IMR-90 (cell line): ENCODE measurements around the gene TPSB2. TPM values are rescaled to one million over a fixed set of nuclear protein-coding genes. Genes with fewer than 3 reads are reported as not detected.
"Not testable (repeated sequence)": the region's sequence is repeated elsewhere in the genome, so short reads cannot be mapped to it uniquely, and the experiment has no call there.

Experiments
- ATAC-seq: fragments of 200-7000 bp; cut with Tn5 transposase; 2 replicates; pipeline ENCODE4 v1.9.1; 2020; ENCODE audit warnings: low read depth, mild to moderate bottlenecking, moderate library complexity
- BruUV-seq: library from RNA; stranded (reverse); fragments of 400-500 nt; replicated peaks from 2 replicates; lab custom pipeline; 2021; lab: Mats Ljungman, UMichigan
- CTCF ChIA-PET: fragments of 300-600 bp; formaldehyde crosslinking; extraction: SDS; loops from one replicate; lab custom pipeline; 2021; ENCODE audit warnings: antibody characterized with exemption; lab: Yijun Ruan, JAX
- POLR2A ChIA-PET: fragments of 300-600 bp; sonication (Branson Sonifier 250); formaldehyde crosslinking; loops from one replicate; lab custom pipeline; 2022; ENCODE audit warnings: antibody characterized with exemption; ENCODE audit not compliant: unreplicated experiment; lab: Charles Lee
- DNase-seq: peaks from one replicate; pipeline ENCODE4 v3.0.0; 2013
- H2AFZ ChIP-seq: replicated peaks from 2 replicates; pipeline ENCODE3; 2013; ENCODE audit warnings: low read length, mild to moderate bottlenecking; ENCODE audit not compliant: poor library complexity
- H2AK5ac ChIP-seq: 2 replicates; pipeline ENCODE4 v1.6.1; 2013; ENCODE audit warnings: low read depth, low read length, inconsistent platforms
- H2AK9ac ChIP-seq: replicated peaks from 2 replicates; pipeline ENCODE3; 2013; ENCODE audit warnings: mild to moderate bottlenecking, low read depth, low read length, moderate library complexity; ENCODE audit not compliant: poor library complexity
- H2BK120ac ChIP-seq: 2 replicates; pipeline ENCODE4 v1.6.1; 2013; ENCODE audit warnings: low read depth, low read length, inconsistent platforms
- H2BK15ac ChIP-seq: 3 replicates; pipeline ENCODE4 v1.6.1; 2013; ENCODE audit warnings: low read depth, low read length, inconsistent platforms
- H2BK20ac ChIP-seq: 2 replicates; pipeline ENCODE4 v1.6.1; 2013; ENCODE audit warnings: low read depth, mild to moderate bottlenecking, inconsistent platforms, low read length, moderate library complexity
- H2BK5ac ChIP-seq: 2 replicates; pipeline ENCODE4 v1.6.1; 2013; ENCODE audit warnings: mild to moderate bottlenecking, low read depth, low read length, inconsistent platforms; ENCODE audit not compliant: poor library complexity, severe bottlenecking
- H3K14ac ChIP-seq: replicated peaks from 2 replicates; pipeline ENCODE4 v1.6.1; 2013; ENCODE audit warnings: low read depth, low read length, inconsistent platforms
- H3K18ac ChIP-seq: 2 replicates; pipeline ENCODE4 v1.6.1; 2013; ENCODE audit warnings: low read depth, low read length, control low read depth
- H3K23ac ChIP-seq: 2 replicates; pipeline ENCODE4 v1.6.1; 2013; ENCODE audit warnings: low read depth, low read length, inconsistent platforms
- H3K27ac ChIP-seq: 2 replicates; pipeline ENCODE4 v1.5.1; 2013; ENCODE audit warnings: mild to moderate bottlenecking, control low read depth, low read length; ENCODE audit not compliant: insufficient read depth
- H3K27me3 ChIP-seq: 2 replicates; pipeline ENCODE4 v1.6.1; 2013; ENCODE audit warnings: low read length; ENCODE audit not compliant: control insufficient read depth, insufficient read depth
- H3K36me3 ChIP-seq: 2 replicates; pipeline ENCODE4 v1.6.1; 2013; ENCODE audit warnings: low read length, mixed read lengths; ENCODE audit not compliant: control insufficient read depth, insufficient read depth
- H3K4ac ChIP-seq: 2 replicates; pipeline ENCODE4 v1.6.1; 2013; ENCODE audit warnings: low read depth, low read length, inconsistent platforms
- H3K4me1 ChIP-seq: 2 replicates; pipeline ENCODE4 v1.6.1; 2013; ENCODE audit warnings: low read length, mixed read lengths; ENCODE audit not compliant: control insufficient read depth, insufficient read depth
- H3K4me2 ChIP-seq: 2 replicates; pipeline ENCODE4 v1.6.1; 2013; ENCODE audit warnings: low read depth, mild to moderate bottlenecking, control low read depth, low read length, moderate library complexity
- H3K4me3 ChIP-seq: 2 replicates; pipeline ENCODE4 v1.5.1; 2013; ENCODE audit warnings: low read depth, mild to moderate bottlenecking, control low read depth, low read length, moderate library complexity; ENCODE audit not compliant: insufficient read depth
- H3K56ac ChIP-seq: 2 replicates; pipeline ENCODE4 v1.6.1; 2013; ENCODE audit warnings: low read length, inconsistent platforms; ENCODE audit not compliant: insufficient read depth; ENCODE audit errors: extremely low read depth
- H3K79me1 ChIP-seq, 2 experiments: 2 replicates each; pipeline ENCODE4 v1.6.1; 2013; ENCODE audit warnings: low read length in 2 of 2, inconsistent platforms in 1 of 2, low read depth in 1 of 2
- H3K9ac ChIP-seq: 2 replicates; pipeline ENCODE4 v1.6.1; 2013; ENCODE audit warnings: low read depth, low read length, control low read depth
- H3K9me1 ChIP-seq: 2 replicates; pipeline ENCODE4 v1.6.1; 2013; ENCODE audit warnings: low read length, inconsistent platforms; ENCODE audit not compliant: insufficient read depth
- H3K9me3 ChIP-seq: 2 replicates; pipeline ENCODE4 v1.6.1; 2013; ENCODE audit warnings: low read length; ENCODE audit not compliant: control insufficient read depth, insufficient read depth
- H4K20me1 ChIP-seq: 2 replicates; pipeline ENCODE4 v1.6.1; 2013; ENCODE audit warnings: low read length, inconsistent platforms; ENCODE audit not compliant: insufficient read depth
- H4K5ac ChIP-seq: 2 replicates; pipeline ENCODE4 v1.6.1; 2013; ENCODE audit warnings: mild to moderate bottlenecking, low read depth, low read length, control low read depth
- H4K8ac ChIP-seq, 2 experiments: 2 replicates each; pipeline ENCODE4 v1.6.1; 2013; ENCODE audit warnings: low read depth in 2 of 2, low read length in 2 of 2, control low read depth in 1 of 2, inconsistent platforms in 1 of 2
- H4K91ac ChIP-seq: 2 replicates; pipeline ENCODE4 v1.6.1; 2013; ENCODE audit warnings: low read depth, low read length, inconsistent platforms; ENCODE audit not compliant: insufficient read depth
- WGBS, 2 experiments: methylation state at CpG; one replicate each; pipeline versions ENCODE4 v1.1.5 to v1.1.7; 2013; ENCODE audit warnings: missing lambda C conversion rate in 2 of 2; ENCODE audit not compliant: insufficient read length in 1 of 2; ENCODE audit errors: extremely low coverage in 2 of 2; 5-methylcytosine and 5-hydroxymethylcytosine counted together
- dilution Hi-C: fragments of 300-500 bp; cut with HindIII; formaldehyde crosslinking; loops from one replicate; pipeline ENCODE4 v1.14.3; 2018; ENCODE audit warnings: low sequenced_read_pairs; ENCODE audit not compliant: unreplicated experiment
- in situ Hi-C: fragments of 300-500 bp; cut with MboI; formaldehyde crosslinking; loops from 3 replicates; pipeline ENCODE4 v1.14.3; 2019; ENCODE audit warnings: low sequenced_read_pairs, inconsistent platforms, mixed read lengths
- intact Hi-C: fragments of 100-400 bp; cut with micrococcal nuclease; formaldehyde crosslinking; loops from 2 replicates; pipeline ENCODE4 v1.10.0; 2022
- polyA plus RNA-seq, 3 experiments: library from polyadenylated mRNA; depleted of rRNA; stranded (reverse); fragments of >200 nt; gene quantifications; 2 replicates each; pipeline ENCODE4 v1.2.3, GENCODE V29; 2012; ENCODE audit warnings: low replicate concordance in 1 of 3
- total RNA-seq: library from RNA; depleted of rRNA; stranded (reverse); fragments of >200 nt; gene quantifications from 2 replicates; pipeline ENCODE4 v1.2.3, GENCODE V29; 2012

TPSB2 gene
- total and polyA plus RNA-seq, 2 of the 4 experiments (the other 2 are of a cell fraction), result not detected

GRCh38 chr16:1190789-1191188 lies 39.2 kb downstream of the TPSB2 start:
- POLR2A ChIA-PET, H3K27ac ChIP-seq: not testable (repeated sequence)

More at GRCh38 chr16:1190789-1191188, 39.2 kb downstream of the TPSB2 start:
- H3K9me1 ChIP-seq, H3K4me1 ChIP-seq, H3K56ac ChIP-seq, H2BK15ac ChIP-seq, intact Hi-C loops, H4K5ac ChIP-seq, H2AFZ ChIP-seq, H3K9me3 ChIP-seq, H2AK5ac ChIP-seq, H3K18ac ChIP-seq, H3K9ac ChIP-seq, H3K27me3 ChIP-seq, H3K14ac ChIP-seq, ATAC-seq, in situ Hi-C loops, H3K23ac ChIP-seq, dilution Hi-C loops, H2AK9ac ChIP-seq, BruUV-seq, H3K4ac ChIP-seq, H2BK5ac ChIP-seq, DNase-seq, H3K4me3 ChIP-seq, H3K4me2 ChIP-seq, H4K91ac ChIP-seq, H2BK120ac ChIP-seq, CTCF ChIA-PET, H2BK20ac ChIP-seq, H3K79me1 ChIP-seq, H4K8ac ChIP-seq, H3K36me3 ChIP-seq: not testable (repeated sequence)
- peaks cover 14% of the 10 kb centered on the region for H4K20me1 ChIP-seq
- WGBS, 2 experiments, result no CpG with 5 or more reads among the region's 11 CpGs
